ENCODE measurements around the gene WRAP73. TPM values are rescaled to one million over a fixed set of nuclear protein-coding genes. Genes with fewer than 3 reads are reported as not detected.

Gene WRAP73
- total RNA-seq, 1 experiment from 2014 or later = 31.5 TPM

DNA sequence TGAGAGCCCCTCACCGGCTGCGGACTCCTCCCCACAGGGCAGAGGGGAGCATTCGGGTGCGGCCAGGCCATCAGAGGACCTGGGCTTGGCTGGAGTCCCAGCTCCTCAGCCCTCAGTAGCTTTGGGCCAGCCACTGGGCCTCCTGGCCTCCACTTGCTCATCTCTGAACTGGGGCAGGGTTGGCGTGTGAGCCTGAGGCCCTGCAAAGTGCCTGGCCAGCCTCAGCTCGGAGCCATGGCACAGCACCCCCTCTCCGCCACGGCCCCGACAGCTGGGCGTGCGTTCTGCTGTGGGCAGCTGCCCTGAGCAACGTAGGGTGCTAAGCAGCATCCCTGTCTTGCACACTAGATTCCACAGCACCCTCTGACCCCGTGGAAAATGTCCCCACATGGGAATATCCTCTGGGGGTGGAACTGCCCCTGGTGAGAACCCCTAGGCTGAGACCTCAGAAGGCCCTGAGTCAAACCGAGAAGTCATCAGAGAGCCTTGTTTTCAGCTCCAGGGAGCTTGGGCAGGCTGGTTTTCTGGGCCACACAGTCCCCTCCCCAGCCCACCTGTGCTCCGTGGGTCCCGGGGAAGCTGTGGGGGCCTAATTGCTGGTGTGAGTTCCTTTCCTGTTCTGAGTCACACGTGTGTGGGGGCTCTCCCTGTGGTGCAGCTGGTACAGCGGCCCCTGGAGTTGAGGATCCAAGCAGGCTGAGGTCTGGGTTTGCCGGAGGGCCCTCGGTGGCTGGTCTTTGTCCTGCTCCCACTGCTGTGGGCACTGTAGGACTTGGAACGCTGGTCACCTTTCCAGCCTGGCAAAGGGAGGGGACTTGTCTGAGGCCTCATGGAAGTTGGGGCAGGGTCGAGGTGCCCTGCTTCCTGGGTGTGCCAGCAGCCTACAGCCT is 26.9 kb upstream of the WRAP73 start:
- no peaks in the 10 kb centered on the region for H3K36me3 ChIP-seq (replicated peaks; ENCODE audit: control insufficient read depth, insufficient read depth, low read length)
- no peak for DNase-seq
- no peak overlapping the region for H3K4me3 ChIP-seq (ENCODE audit: insufficient read depth, low read depth, low read length)
- H3K27me3 ChIP-seq (ENCODE audit: control insufficient read depth, insufficient read depth, low read length) = no peaks in the 10 kb centered on the region

GRCh38 chr1:3675436-3675835 is 25.5 kb upstream of the WRAP73 start:
- H3K4me3 ChIP-seq (ENCODE audit: insufficient read depth, low read depth, low read length) = no peak overlapping the region
- H3K36me3 ChIP-seq (replicated peaks; ENCODE audit: control insufficient read depth, insufficient read depth, low read length) = no peaks in the 10 kb centered on the region
- H3K27me3 ChIP-seq (ENCODE audit: control insufficient read depth, insufficient read depth, low read length) = no peaks in the 10 kb centered on the region
- DNase-seq = no peak

- DNase-seq = peak; percentile 88
- H3K4me3 ChIP-seq (ENCODE audit: insufficient read depth, low read depth, low read length) = no peak overlapping the region; the same call in 1 of the 2 replicates
- no peaks in the 10 kb centered on the region for H3K36me3 ChIP-seq (replicated peaks; ENCODE audit: control insufficient read depth, insufficient read depth, low read length)
- no peaks in the 10 kb centered on the region for H3K27me3 ChIP-seq (ENCODE audit: control insufficient read depth, insufficient read depth, low read length)
Measured at GRCh38 chr1:3674100-3675094, 24.5 kb upstream of the WRAP73 start.

- Histone ChIP-seq H3K27me3 (ENCODE audit: control insufficient read depth, insufficient read depth, low read length) (no peaks in the 10 kb centered on the region), H3K36me3 (replicated peaks; ENCODE audit: control insufficient read depth, insufficient read depth, low read length) (no peaks in the 10 kb centered on the region), H3K4me3 (ENCODE audit: insufficient read depth, low read depth, low read length) (no peak overlapping the region)
- DNase-seq = no peak
Measured at GRCh38 chr1:3673381-3674099, 23.6 kb upstream of the WRAP73 start.

GRCh38 chr1:3672971-3673361 is 23.1 kb upstream of the WRAP73 start:
- H3K4me3 ChIP-seq (ENCODE audit: insufficient read depth, low read depth, low read length) = no peak overlapping the region
- no peaks in the 10 kb centered on the region for H3K27me3 ChIP-seq (ENCODE audit: control insufficient read depth, insufficient read depth, low read length)
- no peak for DNase-seq
- H3K36me3 ChIP-seq (replicated peaks; ENCODE audit: control insufficient read depth, insufficient read depth, low read length) = no peaks in the 10 kb centered on the region

- no peak for DNase-seq
Measured at GRCh38 chr1:3672231-3672970, 22.5 kb upstream of the WRAP73 start.

DNA sequence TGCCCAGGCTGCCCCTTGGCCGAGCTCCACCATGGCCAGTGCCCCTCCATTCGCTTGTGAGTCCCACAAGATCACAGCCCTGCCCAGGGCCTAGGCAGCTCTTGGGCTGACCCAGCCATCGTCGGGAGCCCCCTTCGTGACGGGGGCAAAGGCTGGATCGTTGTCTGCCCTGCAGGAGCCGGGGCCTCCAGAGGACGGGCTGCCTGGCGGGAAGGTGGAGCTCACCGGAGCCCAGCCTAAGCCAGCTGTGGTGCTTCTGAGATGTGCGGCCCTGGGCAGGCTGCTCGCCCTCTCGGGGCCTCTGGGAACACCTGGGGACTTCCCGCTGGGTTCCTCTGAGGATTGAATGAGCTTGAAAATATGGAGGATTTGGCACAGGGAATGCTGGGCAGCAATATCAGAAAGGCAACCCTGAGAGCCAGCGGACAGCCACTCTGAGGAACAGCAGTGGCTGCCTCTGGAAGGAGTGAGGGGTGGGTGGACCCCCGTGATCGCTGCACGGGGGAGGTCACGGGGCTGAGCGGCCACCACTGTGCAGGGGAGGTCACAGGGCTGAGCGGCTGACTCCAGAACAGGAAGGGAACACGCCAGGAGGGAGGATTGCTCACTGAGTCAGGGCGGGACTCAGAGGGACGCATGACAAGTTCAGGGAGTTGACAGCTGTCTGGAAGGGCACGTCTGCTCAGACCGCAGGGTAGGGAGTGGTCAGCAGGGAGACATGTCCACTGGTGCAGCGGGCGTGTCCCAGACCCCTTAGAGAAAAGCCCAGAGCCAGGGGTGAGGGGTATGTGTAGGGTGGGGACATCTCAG is 21.7 kb upstream of the WRAP73 start:
- Histone ChIP-seq H3K27me3 (ENCODE audit: control insufficient read depth, insufficient read depth, low read length) (no peaks in the 10 kb centered on the region), H3K36me3 (replicated peaks; ENCODE audit: control insufficient read depth, insufficient read depth, low read length) (no peaks in the 10 kb centered on the region), H3K4me3 (ENCODE audit: insufficient read depth, low read depth, low read length) (no peak overlapping the region)
- DNase-seq = no peak

More at GRCh38 chr1:3672231-3672970, 22.5 kb upstream of the WRAP73 start:
- no peaks in the 10 kb centered on the region for H3K27me3 ChIP-seq (ENCODE audit: control insufficient read depth, insufficient read depth, low read length)
- H3K4me3 ChIP-seq (ENCODE audit: insufficient read depth, low read depth, low read length) = no peak overlapping the region
- no peaks in the 10 kb centered on the region for H3K36me3 ChIP-seq (replicated peaks; ENCODE audit: control insufficient read depth, insufficient read depth, low read length)

DNA sequence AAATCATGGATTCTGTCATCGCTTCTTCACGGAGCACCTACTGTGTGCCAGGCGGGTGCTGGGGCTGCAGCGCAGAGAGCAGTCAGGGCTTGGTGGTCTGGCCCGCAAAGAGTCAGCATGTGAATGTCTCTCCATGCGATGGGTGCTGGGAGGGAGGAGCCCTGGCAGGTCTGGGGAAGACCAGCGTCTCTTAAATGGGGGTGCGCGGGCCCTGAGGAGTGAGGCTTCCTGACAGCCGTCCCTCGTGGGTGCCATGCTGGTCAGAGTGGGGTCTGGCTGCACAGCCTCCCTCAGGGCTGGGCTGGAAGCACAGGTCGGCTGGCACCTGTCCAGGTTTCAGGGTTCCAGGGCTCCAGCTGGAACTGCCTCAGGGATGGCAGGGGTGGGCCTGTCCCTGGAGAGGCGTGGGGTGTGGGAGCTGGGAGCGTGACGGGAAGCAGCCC is 20.9 kb upstream of the WRAP73 start:
- H3K4me3 ChIP-seq (ENCODE audit: insufficient read depth, low read depth, low read length) = no peak overlapping the region
- no peaks in the 10 kb centered on the region for H3K27me3 ChIP-seq (ENCODE audit: control insufficient read depth, insufficient read depth, low read length)
- no peaks in the 10 kb centered on the region for H3K36me3 ChIP-seq (replicated peaks; ENCODE audit: control insufficient read depth, insufficient read depth, low read length)
- no peak for DNase-seq

DNA sequence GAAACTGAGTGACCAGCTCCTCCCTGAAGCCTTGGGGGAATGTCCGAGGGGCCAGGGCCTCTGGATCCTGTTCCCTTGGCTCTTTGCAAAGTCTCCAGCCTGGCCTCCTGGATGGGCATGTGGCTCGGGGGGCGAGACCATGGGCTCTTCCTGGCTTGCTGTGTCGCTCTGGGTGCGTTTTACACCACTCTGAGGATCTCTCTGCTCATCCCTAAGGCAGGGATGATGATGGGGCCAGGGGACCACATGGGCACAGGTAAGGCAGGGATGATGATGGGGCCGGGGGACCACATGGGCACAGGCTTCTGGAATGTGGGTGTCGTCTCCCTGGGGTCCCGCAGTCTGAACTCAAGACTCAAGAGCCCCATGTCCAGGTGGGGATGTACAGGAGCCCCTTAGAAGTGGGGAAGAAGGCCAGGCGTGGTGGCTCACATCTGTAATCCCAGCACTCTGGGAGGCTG is 20.1 kb upstream of the WRAP73 start:
- no peak for DNase-seq
- Histone ChIP-seq H3K27me3 (ENCODE audit: control insufficient read depth, insufficient read depth, low read length) (no peaks in the 10 kb centered on the region), H3K36me3 (replicated peaks; ENCODE audit: control insufficient read depth, insufficient read depth, low read length) (no peaks in the 10 kb centered on the region), H3K4me3 (ENCODE audit: insufficient read depth, low read depth, low read length) (no peak overlapping the region)

DNA sequence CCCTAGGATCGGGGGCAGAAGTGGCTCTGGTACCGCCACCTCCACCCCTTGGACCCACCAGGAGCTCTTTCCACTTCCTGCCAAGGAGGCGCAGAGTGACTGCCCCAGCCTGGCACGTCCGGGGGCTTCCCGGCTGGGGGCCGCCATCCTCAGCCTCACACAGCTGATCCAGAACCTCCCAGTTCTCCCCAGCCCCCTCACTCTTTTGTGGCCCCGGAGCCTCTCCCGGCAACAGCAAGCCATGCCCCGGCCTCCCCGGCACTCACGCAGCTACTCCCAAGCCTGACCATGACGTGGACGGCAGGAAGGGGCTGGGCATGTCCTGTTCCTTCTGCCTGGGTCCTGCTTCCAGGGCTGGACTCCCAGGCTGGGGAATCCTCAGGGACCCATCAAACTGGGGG is 19.5 kb upstream of the WRAP73 start:
- Histone ChIP-seq H3K4me3 (ENCODE audit: insufficient read depth, low read depth, low read length) (no peak overlapping the region), H3K36me3 (replicated peaks; ENCODE audit: control insufficient read depth, insufficient read depth, low read length) (no peaks in the 10 kb centered on the region), H3K27me3 (ENCODE audit: control insufficient read depth, insufficient read depth, low read length) (no peaks in the 10 kb centered on the region)
- no peak for DNase-seq

DNA sequence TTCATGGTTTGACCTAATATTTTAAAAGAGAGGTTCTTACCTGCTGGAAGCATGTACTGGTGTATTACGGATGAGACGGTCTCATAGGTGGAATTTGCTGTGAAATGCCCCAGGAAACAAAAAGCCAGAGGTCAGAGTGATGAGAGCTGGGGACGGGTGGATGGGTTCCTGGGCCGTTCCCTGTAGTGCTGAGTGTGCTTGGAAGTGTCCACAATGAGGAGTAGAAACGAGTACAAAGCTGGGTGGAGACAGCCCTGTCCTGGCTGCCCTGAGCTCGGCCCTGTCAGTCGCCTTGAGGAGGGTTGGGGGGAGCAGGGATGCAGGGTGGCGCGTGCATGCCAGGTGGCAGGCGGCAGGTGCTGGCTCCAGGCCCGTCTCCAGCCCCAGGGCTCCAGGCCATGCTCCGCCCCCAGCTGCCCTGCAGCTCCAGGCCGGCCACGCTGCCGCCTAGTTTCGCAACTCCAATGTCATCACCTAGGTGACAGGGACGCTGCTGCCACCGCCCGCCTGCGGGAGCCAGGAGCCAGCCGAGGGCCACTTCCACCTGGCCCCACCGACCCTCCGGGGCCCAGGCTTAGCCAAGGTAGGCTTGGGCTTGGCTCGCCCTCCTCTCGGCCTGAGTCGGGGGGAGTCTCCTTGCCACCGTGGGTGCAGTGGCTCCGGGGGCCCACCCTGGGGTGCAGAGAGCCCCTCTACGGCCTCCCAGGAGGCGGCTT is 18.8 kb upstream of the WRAP73 start:
- peak; percentile 90 for DNase-seq
- no peak overlapping the region for H3K4me3 ChIP-seq (ENCODE audit: insufficient read depth, low read depth, low read length)
- H3K27me3 ChIP-seq (ENCODE audit: control insufficient read depth, insufficient read depth, low read length) = no peaks in the 10 kb centered on the region

GRCh38 chr1:3668148-3668547 is 18.2 kb upstream of the WRAP73 start:
- Histone ChIP-seq H3K27me3 (ENCODE audit: control insufficient read depth, insufficient read depth, low read length) (no peaks in the 10 kb centered on the region), H3K4me3 (ENCODE audit: insufficient read depth, low read depth, low read length) (no peak overlapping the region), H3K36me3 (replicated peaks; ENCODE audit: control insufficient read depth, insufficient read depth, low read length) (no peaks in the 10 kb centered on the region)
- DNase-seq = no peak

More for the DNA sequence above, 18.8 kb upstream of the WRAP73 start:
- H3K36me3 ChIP-seq (replicated peaks; ENCODE audit: control insufficient read depth, insufficient read depth, low read length) = no peaks in the 10 kb centered on the region

All from H7 (cell line).